Coronary artery (tissue), 2 donors: ENCODE data around the gene PSENEN.

ENCODE experiments used
- DNase-seq: peaks from one replicate; pipeline ENCODE4 v3.0.0-alpha.2; 2017; ENCODE audit warnings: low spot score
- H3K27ac ChIP-seq, 2 donors: fragments of 200-600 bp; sonication (generic); one replicate each; pipeline ENCODE4 v1.5.1; 2016 to 2019
- H3K4me3 ChIP-seq: fragments of 200-600 bp; sonication (generic); 2 replicates; pipeline ENCODE4 v1.5.1; 2016; ENCODE audit warnings: mild to moderate bottlenecking, moderate library complexity
- CTCF ChIP-seq: fragments of 200-600 bp; sonication (generic); IDR thresholded peaks from one replicate; pipeline ENCODE4 v1.5.1; 2019; ENCODE audit warnings: antibody characterized with exemption

The PSENEN gene

GRCh38 chr19:35757749-35758608, 12.5 kb downstream of the PSENEN start, which contains the start of gene PROSER3:
Gene PROSER3 (plus strand): TSS chr19:35758176. CDS start chr19:35758216, 40 bp downstream.
- peak within 1 kb of the TSS; percentile 100 for H3K27ac ChIP-seq
- peak within 1 kb of the TSS; percentile 79 for H3K4me3 ChIP-seq
- DNase-seq: peak; percentile 100
- no peak for TF ChIP-seq CTCF

GRCh38 chr19:35759697-35760096, 14.2 kb downstream of the PSENEN start:
- Histone ChIP-seq H3K27ac (no peak overlapping the region), H3K4me3 (no peak overlapping the region)
- no peak for DNase-seq
- no peak for TF ChIP-seq CTCF

GRCh38 chr19:35760711-35761349, 15.4 kb downstream of the PSENEN start:
- no peak for TF ChIP-seq CTCF
- H3K4me3 ChIP-seq: no peak overlapping the region
- no peak for DNase-seq
- H3K27ac ChIP-seq: no peak overlapping the region

- no peak for DNase-seq
- H3K27ac ChIP-seq: no peak overlapping the region
- TF ChIP-seq CTCF: no peak
- no peak overlapping the region for H3K4me3 ChIP-seq
Observed at GRCh38 chr19:35764432-35765315, 19.2 kb downstream of the PSENEN start.

GRCh38 chr19:35766571-35767104, 21.2 kb downstream of the PSENEN start:
- DNase-seq: no peak
- H3K27ac ChIP-seq: no peak overlapping the region
- no peak for TF ChIP-seq CTCF
- no peak overlapping the region for H3K4me3 ChIP-seq

- H3K27ac ChIP-seq: no peak overlapping the region
- no peak for TF ChIP-seq CTCF
- H3K4me3 ChIP-seq: no peak overlapping the region
- no peak for DNase-seq
Observed at GRCh38 chr19:35767288-35768081, 22.0 kb downstream of the PSENEN start.
